IPS DF 4.7 (cell line): ENCODE data around the gene PUS1.

Source experiments
- DNase-seq: peaks from one replicate; pipeline ENCODE4 v3.0.0-alpha.2; 2013; ENCODE audit warnings: low spot score; ENCODE audit errors: extremely low read depth

Gene PUS1

GRCh38 chr12:131990066-131990979 is 61.2 kb downstream of the PUS1 start:
- DNase-seq, result peak; percentile 64

- no peak for DNase-seq
These were observed 61.9 kb downstream of the PUS1 start for GRCh38 chr12:131990980-131991305.

- DNase-seq, result no peak
These were observed 62.8 kb downstream of the PUS1 start for GRCh38 chr12:131991816-131992430.

DNA sequence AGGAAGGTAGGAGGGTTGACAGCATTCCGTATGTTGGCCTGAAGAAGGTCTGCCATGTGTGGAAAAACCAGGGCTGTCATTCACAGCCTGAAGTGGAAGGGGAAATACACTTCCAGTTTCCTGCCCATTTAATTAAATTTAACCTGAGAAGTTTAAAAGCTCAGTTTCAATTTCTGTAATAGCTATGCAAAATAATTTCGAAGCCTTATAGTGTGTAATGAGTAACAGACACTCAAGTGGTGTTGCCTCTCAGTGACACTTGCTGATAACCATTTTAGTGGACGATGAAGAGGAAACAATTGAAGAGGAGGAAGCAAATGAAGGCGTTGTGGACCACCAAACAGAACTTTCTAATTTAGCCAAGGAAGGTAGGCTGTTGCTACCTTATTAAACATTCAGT is 65.5 kb downstream of the PUS1 start:
- DNase-seq, result no peak
